MM.1S (cell line): ENCODE measurements around the gene HSDL2.

Source experiments
- CTCF ChIP-seq: fragments of 300-600 bp; sonication (generic); IDR thresholded peaks from 2 replicates; pipeline ENCODE4 v1.5.1; 2016; ENCODE audit warnings: antibody characterized with exemption, low read length, mixed read lengths
- EZH2 ChIP-seq: fragments of 300-600 bp; sonication (generic); optimal IDR thresholded peaks from 2 replicates; pipeline ENCODE3; 2017; ENCODE audit warnings: low read depth, mild to moderate bottlenecking, antibody characterized with exemption, low read length, mixed read lengths
- EZH2phosphoT487 ChIP-seq: fragments of 300-600 bp; sonication (generic); IDR thresholded peaks from 2 replicates; pipeline ENCODE4 v1.6.1; 2018; ENCODE audit warnings: antibody characterized with exemption, low read length

- no peak for TF ChIP-seq EZH2
- no peak for TF ChIP-seq CTCF
- TF ChIP-seq EZH2phosphoT487: no peak
Observed at GRCh38 chr9:112496074-112496722, 116.3 kb downstream of the HSDL2 start.
